Neutrophil (primary cell): ENCODE results near the gene NCAN.
"Not testable (repeated sequence)": the region's sequence is repeated elsewhere in the genome, so short reads cannot be mapped to it uniquely, and the experiment has no call there.

ENCODE experiments used
- H3K27ac ChIP-seq: fragments of 200-600 bp; sonication (generic); 2 replicates; pipeline ENCODE4 v1.5.1; 2016; ENCODE audit warnings: mild to moderate bottlenecking, moderate library complexity
- H3K27me3 ChIP-seq: fragments of 200-600 bp; sonication (generic); 2 replicates; pipeline ENCODE4 v1.6.0; 2016; ENCODE audit warnings: mild to moderate bottlenecking
- H3K36me3 ChIP-seq: fragments of 200-600 bp; sonication (generic); 2 replicates; pipeline ENCODE4 v1.5.1; 2017
- H3K4me1 ChIP-seq, 2 experiments: fragments of 200-600 bp in 1 of 2; sonication (generic) in 1 of 2; 1 replicate in 1 of 2; 2 replicates in 1 of 2; pipeline versions ENCODE4 v1.5.1 to v1.6.1; 2013 to 2016; ENCODE audit warnings: low read depth in 1 of 2, low read length in 1 of 2, mild to moderate bottlenecking in 1 of 2, moderate library complexity in 1 of 2; ENCODE audit not compliant: control insufficient read depth in 1 of 2, insufficient read depth in 1 of 2
- H3K4me3 ChIP-seq, 2 experiments: fragments of 200-600 bp in 1 of 2; sonication (generic) in 1 of 2; 1 replicate in 1 of 2; 2 replicates in 1 of 2; pipeline ENCODE4 v1.5.1; 2013 to 2016; ENCODE audit warnings: low read depth in 1 of 2, low read length in 1 of 2, mild to moderate bottlenecking in 1 of 2, moderate library complexity in 1 of 2
- H3K9me3 ChIP-seq: fragments of 200-600 bp; sonication (generic); 2 replicates; pipeline ENCODE4 v1.5.1; 2016
- TF ChIP-seq, protein P1 (sequence below): fragments of 200-600 bp; sonication (generic); IDR thresholded peaks from 2 replicates; pipeline ENCODE4 v1.5.1; 2016; ENCODE audit warnings: antibody characterized with exemption

Gene NCAN

DNA sequence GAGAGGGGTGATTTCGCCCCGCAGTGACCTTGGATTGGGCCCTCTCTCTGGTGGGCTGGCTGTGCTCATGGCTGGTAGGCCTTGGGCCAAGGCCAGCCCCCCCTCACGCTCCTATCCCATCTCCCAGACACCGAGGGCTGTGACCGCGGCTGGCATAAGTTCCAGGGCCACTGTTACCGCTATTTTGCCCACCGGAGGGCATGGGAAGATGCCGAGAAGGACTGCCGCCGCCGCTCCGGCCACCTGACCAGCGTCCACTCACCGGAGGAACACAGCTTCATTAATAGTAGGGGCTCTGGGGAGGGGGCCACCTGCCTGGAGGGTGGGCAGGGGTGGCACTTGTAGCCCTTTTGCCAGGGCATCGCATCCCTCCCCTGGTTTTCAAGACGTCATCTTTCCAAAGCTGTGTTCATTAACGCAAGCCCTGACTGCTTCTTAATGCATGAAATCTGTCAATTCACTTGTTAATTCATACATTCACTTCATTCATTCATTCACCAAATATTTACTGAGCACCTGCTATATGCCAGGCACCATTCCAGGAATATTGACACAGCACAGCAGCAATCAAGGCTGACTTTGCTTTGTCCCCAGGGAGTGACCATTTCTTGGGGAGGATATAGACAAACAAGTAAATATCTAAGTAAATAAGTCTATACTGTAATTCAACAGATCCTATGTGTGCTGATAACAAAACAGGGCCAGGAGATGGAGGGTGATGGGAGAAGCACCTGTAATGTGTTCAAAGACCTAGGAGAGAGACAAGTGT, 26.6 kb downstream of the NCAN start:
- H3K9me3 ChIP-seq = no peaks in the 10 kb centered on the region
- no peaks in the 10 kb centered on the region for H3K4me1 ChIP-seq
- TF ChIP-seq, protein P1, sequence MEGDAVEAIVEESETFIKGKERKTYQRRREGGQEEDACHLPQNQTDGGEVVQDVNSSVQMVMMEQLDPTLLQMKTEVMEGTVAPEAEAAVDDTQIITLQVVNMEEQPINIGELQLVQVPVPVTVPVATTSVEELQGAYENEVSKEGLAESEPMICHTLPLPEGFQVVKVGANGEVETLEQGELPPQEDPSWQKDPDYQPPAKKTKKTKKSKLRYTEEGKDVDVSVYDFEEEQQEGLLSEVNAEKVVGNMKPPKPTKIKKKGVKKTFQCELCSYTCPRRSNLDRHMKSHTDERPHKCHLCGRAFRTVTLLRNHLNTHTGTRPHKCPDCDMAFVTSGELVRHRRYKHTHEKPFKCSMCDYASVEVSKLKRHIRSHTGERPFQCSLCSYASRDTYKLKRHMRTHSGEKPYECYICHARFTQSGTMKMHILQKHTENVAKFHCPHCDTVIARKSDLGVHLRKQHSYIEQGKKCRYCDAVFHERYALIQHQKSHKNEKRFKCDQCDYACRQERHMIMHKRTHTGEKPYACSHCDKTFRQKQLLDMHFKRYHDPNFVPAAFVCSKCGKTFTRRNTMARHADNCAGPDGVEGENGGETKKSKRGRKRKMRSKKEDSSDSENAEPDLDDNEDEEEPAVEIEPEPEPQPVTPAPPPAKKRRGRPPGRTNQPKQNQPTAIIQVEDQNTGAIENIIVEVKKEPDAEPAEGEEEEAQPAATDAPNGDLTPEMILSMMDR = no peak
- no peak overlapping the region for H3K27ac ChIP-seq
- H3K4me3 ChIP-seq = no peak overlapping the region
- H3K27me3 ChIP-seq = peaks cover 4% of the 10 kb centered on the region
- no peaks in the 10 kb centered on the region for H3K36me3 ChIP-seq

DNA sequence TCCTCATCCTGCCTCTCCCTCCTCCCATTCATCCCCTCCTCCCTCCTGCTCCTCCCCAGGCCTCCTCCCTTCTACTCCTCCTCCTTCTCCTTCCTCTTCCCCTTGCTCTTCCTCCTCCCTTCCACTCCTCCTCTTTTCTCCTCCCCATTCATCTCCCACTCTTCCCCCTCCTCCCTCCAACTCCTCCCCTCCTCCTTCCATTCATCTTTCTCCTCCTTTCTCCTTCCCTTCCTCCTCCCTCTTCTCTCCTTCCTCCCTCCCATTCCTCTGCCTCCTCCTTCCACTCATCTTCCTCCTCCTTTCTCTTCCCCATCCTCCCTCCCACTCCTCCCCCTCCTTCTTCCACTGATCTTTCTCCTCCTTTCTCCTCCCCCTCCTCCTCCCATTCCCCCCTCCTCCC, 27.9 kb downstream of the NCAN start:
- Histone ChIP-seq H3K27me3 (peaks cover 4% of the 10 kb centered on the region), H3K4me3 (no peak overlapping the region), H3K4me1 (no peaks in the 10 kb centered on the region), H3K9me3 (no peaks in the 10 kb centered on the region), H3K27ac (no peak overlapping the region), H3K36me3 (no peaks in the 10 kb centered on the region)
- TF ChIP-seq, protein P1 = no peak

DNA sequence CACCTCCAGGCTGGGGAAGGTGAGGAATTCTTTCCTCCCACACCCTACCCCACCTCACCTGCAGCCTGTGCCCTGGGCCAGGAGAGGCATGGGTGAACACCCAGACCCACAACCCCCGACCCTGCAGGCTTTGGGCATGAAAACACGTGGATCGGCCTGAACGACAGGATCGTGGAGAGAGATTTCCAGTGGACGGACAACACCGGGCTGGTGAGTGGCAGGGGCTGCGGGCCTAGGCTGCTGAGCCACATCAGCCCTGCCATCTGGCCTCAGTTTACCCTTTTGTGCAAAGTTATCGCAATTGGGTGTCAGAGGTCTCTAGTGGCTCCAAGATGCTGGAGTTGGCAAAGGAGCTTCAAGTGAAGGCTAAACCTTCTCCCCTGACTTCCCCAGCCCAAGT, 28.7 kb downstream of the NCAN start:
- no peak overlapping the region for H3K27ac ChIP-seq
- TF ChIP-seq, protein P1 = no peak
- no peaks in the 10 kb centered on the region for H3K36me3 ChIP-seq
- no peak overlapping the region for H3K4me3 ChIP-seq
- H3K27me3 ChIP-seq = peaks cover 4% of the 10 kb centered on the region
- no peaks in the 10 kb centered on the region for H3K4me1 ChIP-seq
- H3K9me3 ChIP-seq = no peaks in the 10 kb centered on the region

DNA sequence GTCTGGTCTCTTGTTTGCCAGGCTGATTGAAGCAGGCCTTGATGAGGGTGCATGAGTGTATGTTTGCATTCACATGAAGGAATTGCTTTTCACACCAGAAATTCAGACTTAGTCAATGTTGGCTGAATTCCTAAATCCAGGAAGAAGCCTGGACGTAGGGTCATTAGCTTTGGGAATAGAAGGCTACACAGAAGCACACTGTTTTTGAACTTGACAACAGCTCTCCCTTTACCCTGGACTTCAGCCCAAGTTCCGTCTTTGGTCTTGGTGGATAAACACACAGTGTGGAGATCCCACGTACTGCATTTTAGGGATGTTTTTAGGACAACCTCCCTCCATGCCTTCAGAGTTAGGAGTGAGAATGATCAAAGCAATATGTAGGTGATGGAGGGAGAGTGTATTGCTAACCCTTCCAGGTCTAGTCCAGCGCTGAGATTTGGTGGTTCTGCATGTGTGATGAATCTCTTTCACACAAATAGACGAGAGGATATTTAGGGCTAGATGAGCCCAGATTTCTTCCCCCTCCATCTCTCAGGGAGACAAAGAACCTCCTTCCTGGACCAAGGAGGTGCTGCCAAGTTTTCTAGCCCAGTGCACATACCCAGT, 38.5 kb downstream of the NCAN start:
- peaks cover 44% of the 10 kb centered on the region for H3K27me3 ChIP-seq
- H3K4me1 ChIP-seq = no peaks in the 10 kb centered on the region
- H3K27ac ChIP-seq = no peak overlapping the region
- no peak overlapping the region for H3K4me3 ChIP-seq
- TF ChIP-seq, protein P1 = no peak
- no peaks in the 10 kb centered on the region for H3K36me3 ChIP-seq
- H3K9me3 ChIP-seq = no peaks in the 10 kb centered on the region

DNA sequence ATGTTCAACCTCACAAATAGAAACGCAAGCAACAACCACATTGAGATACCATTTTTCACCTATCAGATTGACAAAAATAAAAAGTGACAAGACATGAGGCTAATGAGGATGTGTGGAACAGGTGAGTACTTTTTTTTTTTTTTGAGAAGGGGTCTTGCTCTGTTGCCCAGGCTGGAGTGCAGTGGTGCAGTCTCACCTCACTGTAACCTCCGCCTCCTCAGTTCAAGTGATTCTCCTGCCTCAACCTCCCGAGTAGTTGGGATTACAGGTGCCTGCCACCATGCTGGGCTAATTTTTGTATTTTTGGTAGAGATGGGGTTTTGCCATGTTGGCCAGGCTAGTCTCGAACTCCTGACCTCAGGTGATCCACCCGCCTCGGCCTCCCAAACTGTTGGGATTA, 41.7 kb downstream of the NCAN start:
- H3K4me3 ChIP-seq, H3K36me3 ChIP-seq, H3K9me3 ChIP-seq, H3K4me1 ChIP-seq, H3K27ac ChIP-seq: not testable (repeated sequence)
- H3K27me3 ChIP-seq = peaks cover 72% of the 10 kb centered on the region
